Prostate gland (tissue), 2 donors: Measurements from ENCODE around the gene PRKG1.

Experiments
- POLR2A ChIP-seq: fragments of 450-650 bp; IDR thresholded peaks from one replicate; pipeline ENCODE4 v1.6.1; 2016; ENCODE audit warnings: antibody characterized with exemption, mild to moderate bottlenecking
- TF ChIP-seq, protein P1 (sequence below), 4 experiments: fragments of 200-600 bp in 2 of 4; fragments of 450-650 bp in 2 of 4; sonication (generic) in 2 of 4; IDR thresholded peaks; 1 replicate in 3 of 4; 2 replicates in 1 of 4; pipeline ENCODE4 v1.5.1; 2016 to 2019; ENCODE audit warnings: antibody characterized with exemption in 4 of 4, mild to moderate bottlenecking in 2 of 4, moderate library complexity in 2 of 4

DNA sequence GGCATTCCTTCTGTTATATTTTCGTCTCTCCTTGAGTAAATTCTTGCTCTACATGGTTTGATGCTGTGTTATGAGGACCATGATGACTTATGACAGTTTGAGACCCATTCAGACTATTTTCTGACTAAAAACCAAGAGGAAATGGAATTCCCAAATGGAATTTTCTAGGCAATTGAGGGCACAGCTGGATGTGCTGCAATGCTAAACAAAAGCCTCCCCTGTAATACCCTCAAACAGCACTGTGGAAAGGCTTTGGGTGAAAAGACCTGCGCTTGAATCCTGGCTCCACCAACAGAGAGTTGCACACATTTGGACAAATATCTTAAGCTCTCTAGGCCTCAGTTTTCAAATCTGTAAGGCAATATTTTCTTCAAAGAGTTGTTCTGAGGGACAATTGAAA lies 129.1 kb downstream of the PRKG1 start:
- TF ChIP-seq, protein P1, sequence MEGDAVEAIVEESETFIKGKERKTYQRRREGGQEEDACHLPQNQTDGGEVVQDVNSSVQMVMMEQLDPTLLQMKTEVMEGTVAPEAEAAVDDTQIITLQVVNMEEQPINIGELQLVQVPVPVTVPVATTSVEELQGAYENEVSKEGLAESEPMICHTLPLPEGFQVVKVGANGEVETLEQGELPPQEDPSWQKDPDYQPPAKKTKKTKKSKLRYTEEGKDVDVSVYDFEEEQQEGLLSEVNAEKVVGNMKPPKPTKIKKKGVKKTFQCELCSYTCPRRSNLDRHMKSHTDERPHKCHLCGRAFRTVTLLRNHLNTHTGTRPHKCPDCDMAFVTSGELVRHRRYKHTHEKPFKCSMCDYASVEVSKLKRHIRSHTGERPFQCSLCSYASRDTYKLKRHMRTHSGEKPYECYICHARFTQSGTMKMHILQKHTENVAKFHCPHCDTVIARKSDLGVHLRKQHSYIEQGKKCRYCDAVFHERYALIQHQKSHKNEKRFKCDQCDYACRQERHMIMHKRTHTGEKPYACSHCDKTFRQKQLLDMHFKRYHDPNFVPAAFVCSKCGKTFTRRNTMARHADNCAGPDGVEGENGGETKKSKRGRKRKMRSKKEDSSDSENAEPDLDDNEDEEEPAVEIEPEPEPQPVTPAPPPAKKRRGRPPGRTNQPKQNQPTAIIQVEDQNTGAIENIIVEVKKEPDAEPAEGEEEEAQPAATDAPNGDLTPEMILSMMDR (IDR thresholded peaks at IDR 0.05): no peak
- TF ChIP-seq POLR2A: no peak
